WTC11 (cell line): ENCODE measurements around the gene RUFY3. TPM values are rescaled to one million over a fixed set of nuclear protein-coding genes. Genes with fewer than 3 reads are reported as not detected.

Experiments used
- ATAC-seq: fragments of 200-7000 bp; cut with Tn5 transposase; 2 replicates; pipeline ENCODE4 v1.10.0; 2021; ENCODE audit warnings: mild to moderate bottlenecking, moderate library complexity
- CTCF ChIA-PET: fragments of 300-600 bp; sonication (Branson Sonifier 250); formaldehyde crosslinking; loops from one replicate; lab custom pipeline; 2021; ENCODE audit warnings: antibody characterized with exemption; lab: Charles Lee
- POLR2A ChIA-PET: fragments of 350-600 bp; sonication (Branson Sonifier 250); formaldehyde crosslinking; loops from one replicate; lab custom pipeline; 2021; ENCODE audit warnings: antibody characterized with exemption; lab: Charles Lee
- DNase-seq: peaks from one replicate; pipeline ENCODE4 v3.0.0; 2021; ENCODE audit warnings: low spot score
- H3K27ac Mint-ChIP-seq: 2 replicates; pipeline ENCODE4 v1.8.0; 2021; ENCODE audit warnings: mixed read lengths
- H3K27me3 Mint-ChIP-seq: 2 replicates; pipeline ENCODE4 v1.8.0; 2021; ENCODE audit warnings: low read depth, mild to moderate bottlenecking, moderate library complexity, mixed read lengths
- H3K36me3 Mint-ChIP-seq: 2 replicates; pipeline ENCODE4 v1.8.0; 2021; ENCODE audit warnings: mixed read lengths
- H3K4me1 Mint-ChIP-seq: 2 replicates; pipeline ENCODE4 v1.8.0; 2022; ENCODE audit warnings: mixed read lengths
- H3K4me3 Mint-ChIP-seq: 2 replicates; pipeline ENCODE4 v1.8.0; 2021; ENCODE audit warnings: mild to moderate bottlenecking, moderate library complexity, mixed read lengths
- H3K9me3 Mint-ChIP-seq: 2 replicates; pipeline ENCODE4 v1.8.0; 2021; ENCODE audit warnings: mixed read lengths
- CBFB ChIP-seq: sonication (generic); formaldehyde crosslinking; IDR thresholded peaks from 2 replicates; pipeline ENCODE4 v1.8.1; 2022; ENCODE audit warnings: mild to moderate bottlenecking, low read depth, missing genetic modification reagents
- ELF4 ChIP-seq: sonication (generic); formaldehyde crosslinking; IDR thresholded peaks from 2 replicates; pipeline ENCODE4 v1.8.1; 2022; ENCODE audit warnings: low read depth, mild to moderate bottlenecking, moderate library complexity, missing genetic modification reagents
- GRHL2 ChIP-seq: fragments of 250-450 bp; sonication (Bioruptor Pico); IDR thresholded peaks from 2 replicates; pipeline ENCODE4 v1.8.0; 2022; ENCODE audit warnings: mild to moderate bottlenecking, moderate library complexity; ENCODE audit not compliant: insufficient replicate concordance, severe bottlenecking
- KAT7 ChIP-seq: sonication (generic); formaldehyde crosslinking; IDR thresholded peaks from 2 replicates; pipeline ENCODE4 v1.8.1; 2023; ENCODE audit warnings: missing genetic modification reagents, mild to moderate bottlenecking, borderline replicate concordance
- MXD4 ChIP-seq: fragments of 250-450 bp; sonication (Bioruptor Pico); IDR thresholded peaks from 2 replicates; pipeline ENCODE4 v1.8.0; 2021; ENCODE audit warnings: mild to moderate bottlenecking, moderate library complexity, borderline replicate concordance
- MYBL2 ChIP-seq: sonication (generic); formaldehyde crosslinking; IDR thresholded peaks from 2 replicates; pipeline ENCODE4 v1.8.1; 2023; ENCODE audit warnings: mild to moderate bottlenecking, moderate library complexity, missing genetic modification reagents
- NFYB ChIP-seq: sonication (generic); formaldehyde crosslinking; conservative IDR thresholded peaks from 2 replicates; pipeline ENCODE4 v1.8.0; 2022; ENCODE audit warnings: low read depth, missing genetic modification reagents
- NR3C1 ChIP-seq: sonication (generic); formaldehyde crosslinking; conservative IDR thresholded peaks from 2 replicates; pipeline ENCODE4 v1.8.1; 2023; ENCODE audit warnings: low read depth, mild to moderate bottlenecking, missing genetic modification reagents
- STAT6 ChIP-seq: sonication (generic); formaldehyde crosslinking; conservative IDR thresholded peaks from 2 replicates; pipeline ENCODE4 v1.8.1; 2023; ENCODE audit warnings: mild to moderate bottlenecking, low read depth, missing genetic modification reagents, moderate library complexity
- TCF7 ChIP-seq: sonication (generic); formaldehyde crosslinking; IDR thresholded peaks from 2 replicates; pipeline ENCODE4 v1.8.0; 2022; ENCODE audit warnings: mild to moderate bottlenecking, low read depth, missing genetic modification reagents, moderate library complexity
- ZBTB43 ChIP-seq: sonication (generic); formaldehyde crosslinking; IDR thresholded peaks from 2 replicates; pipeline ENCODE4 v1.8.1; 2023; ENCODE audit warnings: mild to moderate bottlenecking, missing genetic modification reagents
- ZNF219 ChIP-seq: sonication (generic); formaldehyde crosslinking; IDR thresholded peaks from 2 replicates; pipeline ENCODE4 v1.8.0; 2023; ENCODE audit warnings: missing genetic modification reagents, mild to moderate bottlenecking, borderline replicate concordance
- ZNF281 ChIP-seq: sonication (generic); formaldehyde crosslinking; IDR thresholded peaks from 2 replicates; pipeline ENCODE4 v1.8.0; 2023; ENCODE audit warnings: mild to moderate bottlenecking, missing genetic modification reagents
- ZNF416 ChIP-seq: fragments of 250-450 bp; sonication (Bioruptor Pico); IDR thresholded peaks from 2 replicates; pipeline ENCODE4 v1.9.0; 2021; ENCODE audit warnings: mild to moderate bottlenecking, inconsistent platforms
- ZNF671 ChIP-seq: fragments of 250-450 bp; sonication (Bioruptor Pico); IDR thresholded peaks from 2 replicates; pipeline ENCODE4 v1.8.0; 2021; ENCODE audit warnings: mild to moderate bottlenecking
- total RNA-seq: library from RNA; stranded (reverse); gene quantifications from 3 replicates; pipeline ENCODE4 v1.2.3, GENCODE V29; 2021
- TF ChIP-seq, protein P1 (sequence below): sonication (generic); formaldehyde crosslinking; IDR thresholded peaks from 2 replicates; pipeline ENCODE4 v1.8.1; 2022; ENCODE audit warnings: mild to moderate bottlenecking, moderate library complexity, missing genetic modification reagents
- TF ChIP-seq, protein P2 (sequence below): sonication (generic); formaldehyde crosslinking; IDR thresholded peaks from 2 replicates; pipeline ENCODE4 v1.8.1; 2023; ENCODE audit warnings: mild to moderate bottlenecking, missing genetic modification reagents, moderate library complexity
- TF ChIP-seq, protein P3 (sequence below): sonication (generic); formaldehyde crosslinking; IDR thresholded peaks from 2 replicates; pipeline ENCODE4 v1.8.1; 2023; ENCODE audit warnings: mild to moderate bottlenecking, missing genetic modification reagents
- TF ChIP-seq, protein P4 (sequence below): sonication (generic); formaldehyde crosslinking; IDR thresholded peaks from 2 replicates; pipeline ENCODE4 v1.8.0; 2022; ENCODE audit warnings: mild to moderate bottlenecking, missing genetic modification reagents
- TF ChIP-seq, protein P5 (sequence below): fragments of 250-450 bp; sonication (Bioruptor Pico); conservative IDR thresholded peaks from 2 replicates; pipeline ENCODE4 v1.9.0; 2021; ENCODE audit warnings: mild to moderate bottlenecking

RUFY3 gene
- total RNA-seq, 1 experiment from 2014 or later: 49.0 TPM

GRCh38 chr4:70674191-70674590, 47.6 kb upstream of the RUFY3 start (continued):
- TF ChIP-seq ELF4 (CRISPR knock-in tag) (no peak), NFYB (CRISPR knock-in tag) (no peak), MYBL2 (no peak), STAT6 (CRISPR knock-in tag) (no peak)
- TF ChIP-seq, protein P1, sequence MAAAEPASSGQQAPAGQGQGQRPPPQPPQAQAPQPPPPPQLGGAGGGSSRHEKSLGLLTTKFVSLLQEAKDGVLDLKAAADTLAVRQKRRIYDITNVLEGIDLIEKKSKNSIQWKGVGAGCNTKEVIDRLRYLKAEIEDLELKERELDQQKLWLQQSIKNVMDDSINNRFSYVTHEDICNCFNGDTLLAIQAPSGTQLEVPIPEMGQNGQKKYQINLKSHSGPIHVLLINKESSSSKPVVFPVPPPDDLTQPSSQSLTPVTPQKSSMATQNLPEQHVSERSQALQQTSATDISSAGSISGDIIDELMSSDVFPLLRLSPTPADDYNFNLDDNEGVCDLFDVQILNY (CRISPR knock-in tag): no peak
- TF ChIP-seq, protein P2, sequence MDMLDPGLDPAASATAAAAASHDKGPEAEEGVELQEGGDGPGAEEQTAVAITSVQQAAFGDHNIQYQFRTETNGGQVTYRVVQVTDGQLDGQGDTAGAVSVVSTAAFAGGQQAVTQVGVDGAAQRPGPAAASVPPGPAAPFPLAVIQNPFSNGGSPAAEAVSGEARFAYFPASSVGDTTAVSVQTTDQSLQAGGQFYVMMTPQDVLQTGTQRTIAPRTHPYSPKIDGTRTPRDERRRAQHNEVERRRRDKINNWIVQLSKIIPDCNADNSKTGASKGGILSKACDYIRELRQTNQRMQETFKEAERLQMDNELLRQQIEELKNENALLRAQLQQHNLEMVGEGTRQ: no peak
- TF ChIP-seq, protein P3, sequence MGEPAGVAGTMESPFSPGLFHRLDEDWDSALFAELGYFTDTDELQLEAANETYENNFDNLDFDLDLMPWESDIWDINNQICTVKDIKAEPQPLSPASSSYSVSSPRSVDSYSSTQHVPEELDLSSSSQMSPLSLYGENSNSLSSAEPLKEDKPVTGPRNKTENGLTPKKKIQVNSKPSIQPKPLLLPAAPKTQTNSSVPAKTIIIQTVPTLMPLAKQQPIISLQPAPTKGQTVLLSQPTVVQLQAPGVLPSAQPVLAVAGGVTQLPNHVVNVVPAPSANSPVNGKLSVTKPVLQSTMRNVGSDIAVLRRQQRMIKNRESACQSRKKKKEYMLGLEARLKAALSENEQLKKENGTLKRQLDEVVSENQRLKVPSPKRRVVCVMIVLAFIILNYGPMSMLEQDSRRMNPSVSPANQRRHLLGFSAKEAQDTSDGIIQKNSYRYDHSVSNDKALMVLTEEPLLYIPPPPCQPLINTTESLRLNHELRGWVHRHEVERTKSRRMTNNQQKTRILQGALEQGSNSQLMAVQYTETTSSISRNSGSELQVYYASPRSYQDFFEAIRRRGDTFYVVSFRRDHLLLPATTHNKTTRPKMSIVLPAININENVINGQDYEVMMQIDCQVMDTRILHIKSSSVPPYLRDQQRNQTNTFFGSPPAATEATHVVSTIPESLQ (CRISPR knock-in tag): no peak
- TF ChIP-seq, protein P4, sequence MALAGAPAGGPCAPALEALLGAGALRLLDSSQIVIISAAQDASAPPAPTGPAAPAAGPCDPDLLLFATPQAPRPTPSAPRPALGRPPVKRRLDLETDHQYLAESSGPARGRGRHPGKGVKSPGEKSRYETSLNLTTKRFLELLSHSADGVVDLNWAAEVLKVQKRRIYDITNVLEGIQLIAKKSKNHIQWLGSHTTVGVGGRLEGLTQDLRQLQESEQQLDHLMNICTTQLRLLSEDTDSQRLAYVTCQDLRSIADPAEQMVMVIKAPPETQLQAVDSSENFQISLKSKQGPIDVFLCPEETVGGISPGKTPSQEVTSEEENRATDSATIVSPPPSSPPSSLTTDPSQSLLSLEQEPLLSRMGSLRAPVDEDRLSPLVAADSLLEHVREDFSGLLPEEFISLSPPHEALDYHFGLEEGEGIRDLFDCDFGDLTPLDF (CRISPR knock-in tag): no peak

DNA sequence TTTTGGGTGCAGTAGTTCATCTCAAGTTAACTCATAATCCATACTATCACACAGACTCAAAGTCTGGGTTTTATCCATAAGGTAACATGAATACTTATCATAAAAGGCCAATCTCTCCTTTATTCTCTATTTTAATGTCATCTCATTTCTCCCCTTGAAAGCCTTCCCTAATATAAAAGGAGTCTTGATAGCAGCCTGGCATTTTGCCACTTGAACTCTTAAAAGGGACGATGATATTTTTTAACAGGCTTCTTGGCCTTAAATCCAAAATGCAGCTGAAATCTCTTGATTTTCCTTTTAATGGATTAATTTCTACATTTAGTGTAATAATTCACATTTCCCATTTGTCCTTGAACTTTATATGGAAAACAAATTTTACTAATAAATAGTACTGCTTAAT, 47.0 kb upstream of the RUFY3 start:
- Mint-ChIP-seq H3K4me1 (no peaks in the 10 kb centered on the region), H3K27me3 (peaks cover 5% of the 10 kb centered on the region; the same call in 1 of the 2 replicates), H3K36me3 (no peaks in the 10 kb centered on the region), H3K9me3 (no peaks in the 10 kb centered on the region), H3K27ac (no peak overlapping the region), H3K4me3 (no peak overlapping the region)
- TF ChIP-seq, protein P3 (CRISPR knock-in tag): no peak
- no peak for TF ChIP-seq KAT7
- no peak for TF ChIP-seq CBFB (CRISPR knock-in tag)
- TF ChIP-seq MXD4: no peak
- TF ChIP-seq ZNF219 (CRISPR knock-in tag): no peak
- no peak for TF ChIP-seq GRHL2 (CRISPR knock-in tag)
- no peak for TF ChIP-seq ZBTB43 (CRISPR knock-in tag)
- no peak for TF ChIP-seq ZNF671 (CRISPR knock-in tag)
- no peak for TF ChIP-seq NR3C1 (CRISPR knock-in tag)
- TF ChIP-seq TCF7 (CRISPR knock-in tag): no peak
- no peak for TF ChIP-seq ZNF281
- TF ChIP-seq, protein P5, sequence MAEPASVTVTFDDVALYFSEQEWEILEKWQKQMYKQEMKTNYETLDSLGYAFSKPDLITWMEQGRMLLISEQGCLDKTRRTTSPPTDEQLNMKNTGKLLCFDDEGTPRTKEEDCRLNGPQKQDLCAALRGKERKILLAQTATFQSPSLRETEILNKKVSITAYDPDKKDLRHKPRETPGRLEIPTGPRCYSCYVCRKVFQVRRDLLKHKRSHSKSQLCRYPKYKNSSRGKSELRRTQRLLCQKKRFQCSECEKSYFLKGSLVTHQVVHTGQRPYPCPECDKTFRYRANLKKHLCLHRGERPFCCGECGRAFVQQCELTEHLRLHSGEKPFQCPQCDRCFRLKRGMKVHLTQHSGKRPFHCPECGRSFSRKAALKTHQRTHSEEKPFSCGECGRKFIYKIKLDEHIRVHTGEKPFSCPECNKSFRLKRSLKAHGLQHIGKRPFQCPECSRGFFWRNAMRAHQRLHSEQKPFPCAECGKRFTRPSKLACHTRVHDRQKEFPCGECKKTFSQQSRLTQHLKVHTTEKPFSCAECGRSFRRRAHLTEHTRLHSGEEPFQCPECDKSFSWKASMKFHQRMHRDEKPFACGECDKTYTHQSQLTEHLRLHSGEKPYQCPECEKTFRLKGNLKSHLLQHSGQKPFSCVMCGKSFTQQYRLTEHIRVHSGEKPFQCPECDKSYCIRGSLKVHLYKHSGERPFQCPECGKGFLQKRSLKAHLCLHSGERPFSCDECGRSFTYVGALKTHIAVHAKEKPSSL (CRISPR knock-in tag): no peak
- TF ChIP-seq ZNF416 (CRISPR knock-in tag): no peak
- ChIA-PET CTCF (no interaction called here), POLR2A (no interaction called here)
- DNase-seq (no peak), ATAC-seq (no peak)
